IMR-90 (cell line): ENCODE results near the gene SYTL3. TPM values are rescaled to one million over a fixed set of nuclear protein-coding genes. Genes with fewer than 3 reads are reported as not detected.

Experiments
- ATAC-seq: fragments of 200-7000 bp; cut with Tn5 transposase; 2 replicates; pipeline ENCODE4 v1.9.1; 2020; ENCODE audit warnings: low read depth, mild to moderate bottlenecking, moderate library complexity
- BruUV-seq: library from RNA; stranded (reverse); fragments of 400-500 nt; replicated peaks from 2 replicates; lab custom pipeline; 2021; lab: Mats Ljungman, UMichigan
- CTCF ChIA-PET: fragments of 300-600 bp; formaldehyde crosslinking; extraction: SDS; loops from one replicate; lab custom pipeline; 2021; ENCODE audit warnings: antibody characterized with exemption; lab: Yijun Ruan, JAX
- POLR2A ChIA-PET: fragments of 300-600 bp; sonication (Branson Sonifier 250); formaldehyde crosslinking; loops from one replicate; lab custom pipeline; 2022; ENCODE audit warnings: antibody characterized with exemption; ENCODE audit not compliant: unreplicated experiment; lab: Charles Lee
- DNase-seq: peaks from one replicate; pipeline ENCODE4 v3.0.0; 2013
- H2AFZ ChIP-seq: replicated peaks from 2 replicates; pipeline ENCODE3; 2013; ENCODE audit warnings: low read length, mild to moderate bottlenecking; ENCODE audit not compliant: poor library complexity
- H2AK5ac ChIP-seq: 2 replicates; pipeline ENCODE4 v1.6.1; 2013; ENCODE audit warnings: low read depth, low read length, inconsistent platforms
- H2AK9ac ChIP-seq: replicated peaks from 2 replicates; pipeline ENCODE3; 2013; ENCODE audit warnings: mild to moderate bottlenecking, low read depth, low read length, moderate library complexity; ENCODE audit not compliant: poor library complexity
- H2BK120ac ChIP-seq: 2 replicates; pipeline ENCODE4 v1.6.1; 2013; ENCODE audit warnings: low read depth, low read length, inconsistent platforms
- H2BK15ac ChIP-seq: 3 replicates; pipeline ENCODE4 v1.6.1; 2013; ENCODE audit warnings: low read depth, low read length, inconsistent platforms
- H2BK20ac ChIP-seq: 2 replicates; pipeline ENCODE4 v1.6.1; 2013; ENCODE audit warnings: low read depth, mild to moderate bottlenecking, inconsistent platforms, low read length, moderate library complexity
- H2BK5ac ChIP-seq: 2 replicates; pipeline ENCODE4 v1.6.1; 2013; ENCODE audit warnings: mild to moderate bottlenecking, low read depth, low read length, inconsistent platforms; ENCODE audit not compliant: poor library complexity, severe bottlenecking
- H3K14ac ChIP-seq: replicated peaks from 2 replicates; pipeline ENCODE4 v1.6.1; 2013; ENCODE audit warnings: low read depth, low read length, inconsistent platforms
- H3K18ac ChIP-seq: 2 replicates; pipeline ENCODE4 v1.6.1; 2013; ENCODE audit warnings: low read depth, low read length, control low read depth
- H3K23ac ChIP-seq: 2 replicates; pipeline ENCODE4 v1.6.1; 2013; ENCODE audit warnings: low read depth, low read length, inconsistent platforms
- H3K27ac ChIP-seq: 2 replicates; pipeline ENCODE4 v1.5.1; 2013; ENCODE audit warnings: mild to moderate bottlenecking, control low read depth, low read length; ENCODE audit not compliant: insufficient read depth
- H3K27me3 ChIP-seq: 2 replicates; pipeline ENCODE4 v1.6.1; 2013; ENCODE audit warnings: low read length; ENCODE audit not compliant: control insufficient read depth, insufficient read depth
- H3K36me3 ChIP-seq: 2 replicates; pipeline ENCODE4 v1.6.1; 2013; ENCODE audit warnings: low read length, mixed read lengths; ENCODE audit not compliant: control insufficient read depth, insufficient read depth
- H3K4ac ChIP-seq: 2 replicates; pipeline ENCODE4 v1.6.1; 2013; ENCODE audit warnings: low read depth, low read length, inconsistent platforms
- H3K4me1 ChIP-seq: 2 replicates; pipeline ENCODE4 v1.6.1; 2013; ENCODE audit warnings: low read length, mixed read lengths; ENCODE audit not compliant: control insufficient read depth, insufficient read depth
- H3K4me2 ChIP-seq: 2 replicates; pipeline ENCODE4 v1.6.1; 2013; ENCODE audit warnings: low read depth, mild to moderate bottlenecking, control low read depth, low read length, moderate library complexity
- H3K4me3 ChIP-seq: 2 replicates; pipeline ENCODE4 v1.5.1; 2013; ENCODE audit warnings: low read depth, mild to moderate bottlenecking, control low read depth, low read length, moderate library complexity; ENCODE audit not compliant: insufficient read depth
- H3K56ac ChIP-seq: 2 replicates; pipeline ENCODE4 v1.6.1; 2013; ENCODE audit warnings: low read length, inconsistent platforms; ENCODE audit not compliant: insufficient read depth; ENCODE audit errors: extremely low read depth
- H3K79me1 ChIP-seq, 2 experiments: 2 replicates each; pipeline ENCODE4 v1.6.1; 2013; ENCODE audit warnings: low read length in 2 of 2, inconsistent platforms in 1 of 2, low read depth in 1 of 2
- H3K9ac ChIP-seq: 2 replicates; pipeline ENCODE4 v1.6.1; 2013; ENCODE audit warnings: low read depth, low read length, control low read depth
- H3K9me1 ChIP-seq: 2 replicates; pipeline ENCODE4 v1.6.1; 2013; ENCODE audit warnings: low read length, inconsistent platforms; ENCODE audit not compliant: insufficient read depth
- H3K9me3 ChIP-seq: 2 replicates; pipeline ENCODE4 v1.6.1; 2013; ENCODE audit warnings: low read length; ENCODE audit not compliant: control insufficient read depth, insufficient read depth
- H4K20me1 ChIP-seq: 2 replicates; pipeline ENCODE4 v1.6.1; 2013; ENCODE audit warnings: low read length, inconsistent platforms; ENCODE audit not compliant: insufficient read depth
- H4K5ac ChIP-seq: 2 replicates; pipeline ENCODE4 v1.6.1; 2013; ENCODE audit warnings: mild to moderate bottlenecking, low read depth, low read length, control low read depth
- H4K8ac ChIP-seq, 2 experiments: 2 replicates each; pipeline ENCODE4 v1.6.1; 2013; ENCODE audit warnings: low read depth in 2 of 2, low read length in 2 of 2, control low read depth in 1 of 2, inconsistent platforms in 1 of 2
- H4K91ac ChIP-seq: 2 replicates; pipeline ENCODE4 v1.6.1; 2013; ENCODE audit warnings: low read depth, low read length, inconsistent platforms; ENCODE audit not compliant: insufficient read depth
- BHLHE40 ChIP-seq: fragments of 150-350 bp; IDR thresholded peaks from 2 replicates; pipeline ENCODE4 v1.6.1; 2016; ENCODE audit warnings: mild to moderate bottlenecking, low read depth, low read length
- CHD1 ChIP-seq: IDR thresholded peaks from 2 replicates; pipeline ENCODE4 v1.6.1; 2012; ENCODE audit warnings: low read depth, low read length, improper control_type of control experiment
- FOS ChIP-seq: fragments of 150-350 bp; IDR thresholded peaks from 2 replicates; pipeline ENCODE4 v1.6.1; 2016; ENCODE audit warnings: low read depth, low read length
- MAFK ChIP-seq: IDR thresholded peaks from 2 replicates; pipeline ENCODE4 v1.6.1; 2012; ENCODE audit warnings: low read depth, low read length, improper control_type of control experiment
- MAZ ChIP-seq: IDR thresholded peaks from 2 replicates; pipeline ENCODE4 v1.6.1; 2012; ENCODE audit warnings: low read depth, mild to moderate bottlenecking, low read length, improper control_type of control experiment, moderate library complexity, borderline replicate concordance
- NFE2L2 ChIP-seq: fragments of 150-350 bp; IDR thresholded peaks from 2 replicates; pipeline ENCODE4 v1.6.1; 2016; ENCODE audit warnings: low read depth, mild to moderate bottlenecking, low read length
- POLR2A ChIP-seq: IDR thresholded peaks from 2 replicates; pipeline ENCODE4 v1.6.1; 2012; ENCODE audit warnings: mild to moderate bottlenecking, low read depth, low read length
- RCOR1 ChIP-seq: IDR thresholded peaks from 2 replicates; pipeline ENCODE4 v1.6.1; 2012; ENCODE audit warnings: mild to moderate bottlenecking, low read length, improper control_type of control experiment; ENCODE audit not compliant: insufficient replicate concordance
- WGBS, 2 experiments: methylation state at CpG; one replicate each; pipeline versions ENCODE4 v1.1.5 to v1.1.7; 2013; ENCODE audit warnings: missing lambda C conversion rate in 2 of 2; ENCODE audit not compliant: insufficient read length in 1 of 2; ENCODE audit errors: extremely low coverage in 2 of 2; 5-methylcytosine and 5-hydroxymethylcytosine counted together
- dilution Hi-C: fragments of 300-500 bp; cut with HindIII; formaldehyde crosslinking; loops from one replicate; pipeline ENCODE4 v1.14.3; 2018; ENCODE audit warnings: low sequenced_read_pairs; ENCODE audit not compliant: unreplicated experiment
- in situ Hi-C: fragments of 300-500 bp; cut with MboI; formaldehyde crosslinking; loops from 3 replicates; pipeline ENCODE4 v1.14.3; 2019; ENCODE audit warnings: low sequenced_read_pairs, inconsistent platforms, mixed read lengths
- intact Hi-C: fragments of 100-400 bp; cut with micrococcal nuclease; formaldehyde crosslinking; loops from 2 replicates; pipeline ENCODE4 v1.10.0; 2022
- polyA plus RNA-seq, 3 experiments: library from polyadenylated mRNA; depleted of rRNA; stranded (reverse); fragments of >200 nt; gene quantifications; 2 replicates each; pipeline ENCODE4 v1.2.3, GENCODE V29; 2012; ENCODE audit warnings: low replicate concordance in 1 of 3
- total RNA-seq: library from RNA; depleted of rRNA; stranded (reverse); fragments of >200 nt; gene quantifications from 2 replicates; pipeline ENCODE4 v1.2.3, GENCODE V29; 2012
- TF ChIP-seq, protein P1 (sequence below): fragments of 150-350 bp; IDR thresholded peaks from 2 replicates; pipeline ENCODE4 v1.6.1; 2017; ENCODE audit warnings: mild to moderate bottlenecking, antibody characterized with exemption, low read length, low read depth
- TF ChIP-seq, protein P2 (sequence below): conservative IDR thresholded peaks from 2 replicates; pipeline ENCODE4 v1.5.1; 2012; ENCODE audit warnings: mild to moderate bottlenecking, low read depth, low read length, improper control_type of control experiment

Gene SYTL3
- total and polyA plus RNA-seq, 2 of the 4 experiments (the other 2 are of a cell fraction), result 2.9 to 4.3 TPM

DNA sequence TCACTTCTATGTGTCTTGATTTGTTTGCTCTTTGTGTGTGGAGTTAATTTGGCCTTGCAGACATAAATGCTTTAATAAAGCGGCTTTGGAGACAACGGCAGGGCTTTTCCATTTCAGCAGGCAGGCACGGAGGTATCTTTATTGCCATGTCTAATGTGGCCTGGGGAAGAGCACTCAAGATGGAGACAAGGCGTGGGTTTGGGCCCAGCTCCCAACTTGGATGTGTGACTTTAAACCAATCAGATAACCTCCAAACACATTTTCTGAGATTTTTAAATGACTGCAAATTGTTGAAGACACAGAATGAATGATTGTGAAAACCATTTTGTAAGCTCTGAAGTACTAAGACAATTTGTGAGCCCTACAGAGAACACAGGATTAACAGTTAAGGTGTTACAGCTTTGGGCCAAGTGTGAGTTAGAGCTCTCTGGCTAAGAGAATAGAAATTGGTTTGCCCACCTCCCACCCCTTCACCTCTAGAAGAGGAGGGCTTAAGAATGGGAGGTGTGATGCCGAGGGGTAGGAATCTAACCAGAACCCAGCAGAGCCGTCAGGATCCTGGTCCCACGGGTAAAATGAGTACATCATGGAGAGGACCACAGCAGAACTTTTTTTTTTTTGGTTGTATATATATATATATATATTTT, 14.3 kb upstream of the SYTL3 start:
- Histone ChIP-seq H3K4me1 (peaks cover 24% of the 10 kb centered on the region), H3K79me1 (peaks cover 24 to 68% of the 10 kb centered on the region in 2 experiments), H2BK20ac (no peak overlapping the region), H2AK5ac (no peak overlapping the region), H3K23ac (no peak overlapping the region), H3K56ac (no peak overlapping the region), H3K18ac (no peak overlapping the region), H2AFZ (no peak overlapping the region), H3K4me2 (no peak overlapping the region), H4K91ac (no peak overlapping the region), H3K9ac (no peak overlapping the region), H4K20me1 (peaks cover 30% of the 10 kb centered on the region), H3K36me3 (peaks cover 31% of the 10 kb centered on the region), H3K27ac (no peak overlapping the region), H2BK120ac (no peak overlapping the region), H3K9me3 (no peaks in the 10 kb centered on the region), H3K4ac (no peak overlapping the region), H2BK5ac (no peak overlapping the region), H4K5ac (no peak overlapping the region), H2BK15ac (no peak overlapping the region), H3K4me3 (no peak overlapping the region), H2AK9ac (no peak overlapping the region), H4K8ac (no peak overlapping the region), H3K27me3 (no peaks in the 10 kb centered on the region), H3K14ac (no peak overlapping the region), H3K9me1 (peaks cover 29% of the 10 kb centered on the region)
- intact Hi-C loops, result no loop called here
- no CpG with 5 or more reads among the region's 7 CpGs for WGBS, 2 experiments
- dilution Hi-C loops, result no loop called here
- TF ChIP-seq NFE2L2 (no peak), POLR2A (no peak), MAZ (no peak), CHD1 (no peak), BHLHE40 (no peak), FOS (no peak), RCOR1 (no peak), MAFK (no peak)
- TF ChIP-seq, protein P1, sequence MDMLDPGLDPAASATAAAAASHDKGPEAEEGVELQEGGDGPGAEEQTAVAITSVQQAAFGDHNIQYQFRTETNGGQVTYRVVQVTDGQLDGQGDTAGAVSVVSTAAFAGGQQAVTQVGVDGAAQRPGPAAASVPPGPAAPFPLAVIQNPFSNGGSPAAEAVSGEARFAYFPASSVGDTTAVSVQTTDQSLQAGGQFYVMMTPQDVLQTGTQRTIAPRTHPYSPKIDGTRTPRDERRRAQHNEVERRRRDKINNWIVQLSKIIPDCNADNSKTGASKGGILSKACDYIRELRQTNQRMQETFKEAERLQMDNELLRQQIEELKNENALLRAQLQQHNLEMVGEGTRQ, result no peak
- TF ChIP-seq, protein P2, sequence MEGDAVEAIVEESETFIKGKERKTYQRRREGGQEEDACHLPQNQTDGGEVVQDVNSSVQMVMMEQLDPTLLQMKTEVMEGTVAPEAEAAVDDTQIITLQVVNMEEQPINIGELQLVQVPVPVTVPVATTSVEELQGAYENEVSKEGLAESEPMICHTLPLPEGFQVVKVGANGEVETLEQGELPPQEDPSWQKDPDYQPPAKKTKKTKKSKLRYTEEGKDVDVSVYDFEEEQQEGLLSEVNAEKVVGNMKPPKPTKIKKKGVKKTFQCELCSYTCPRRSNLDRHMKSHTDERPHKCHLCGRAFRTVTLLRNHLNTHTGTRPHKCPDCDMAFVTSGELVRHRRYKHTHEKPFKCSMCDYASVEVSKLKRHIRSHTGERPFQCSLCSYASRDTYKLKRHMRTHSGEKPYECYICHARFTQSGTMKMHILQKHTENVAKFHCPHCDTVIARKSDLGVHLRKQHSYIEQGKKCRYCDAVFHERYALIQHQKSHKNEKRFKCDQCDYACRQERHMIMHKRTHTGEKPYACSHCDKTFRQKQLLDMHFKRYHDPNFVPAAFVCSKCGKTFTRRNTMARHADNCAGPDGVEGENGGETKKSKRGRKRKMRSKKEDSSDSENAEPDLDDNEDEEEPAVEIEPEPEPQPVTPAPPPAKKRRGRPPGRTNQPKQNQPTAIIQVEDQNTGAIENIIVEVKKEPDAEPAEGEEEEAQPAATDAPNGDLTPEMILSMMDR, result no peak
- BruUV-seq, result no TSS peak
- ChIA-PET POLR2A (no interaction called here), CTCF (no interaction called here)
- ATAC-seq (no peak), DNase-seq (no peak)
- in situ Hi-C loops, result loop anchor here (25.0 kb wide), 1 partner anchor 1077 kb away; no protein-coding TSS in a partner anchor
